Measurements from ENCODE around the gene AFG3L2. TPM values are rescaled to one million over a fixed set of nuclear protein-coding genes. Genes with fewer than 3 reads are reported as not detected.

AFG3L2 gene
- total and polyA plus RNA-seq, 2 donors = 26.9 to 34.3 TPM

- WGBS = 98% methylated on average over 5 of the region's 5 CpGs
- Histone ChIP-seq H3K27ac (ENCODE audit: low read depth in 1 of 2, low read length in 1 of 2) (no peak overlapping the region), H3K4me1 (ENCODE audit: control insufficient read depth in 2 of 2, insufficient read depth in 2 of 2, low read length in 2 of 2) (no peaks in the 10 kb centered on the region), H3K27me3 (ENCODE audit: control insufficient read depth in 2 of 2, insufficient read depth in 1 of 2, low read length in 1 of 2) (no peaks in the 10 kb centered on the region), H3K36me3 (ENCODE audit: control insufficient read depth in 2 of 2, insufficient read depth in 2 of 2, low read length in 1 of 2) (peaks cover 50 to 73% of the 10 kb centered on the region in 2 donors), H3K4me3 (ENCODE audit: low read length in 2 of 2) (no peak overlapping the region), H3K9me3 (ENCODE audit: control insufficient read depth in 2 of 2, insufficient read depth in 1 of 2, low read length in 1 of 2) (no peaks in the 10 kb centered on the region)
- DNase-seq (ENCODE audit: low read depth in 6 of 9, low spot score in 9 of 9) = no peak
Measured at GRCh38 chr18:12359515-12359927, 17.5 kb downstream of the AFG3L2 start.

GRCh38 chr18:12352188-12352587 is 24.8 kb downstream of the AFG3L2 start:
- Histone ChIP-seq H3K9me3 (ENCODE audit: control insufficient read depth in 2 of 2, insufficient read depth in 1 of 2, low read length in 1 of 2) (no peaks in the 10 kb centered on the region), H3K27me3 (ENCODE audit: control insufficient read depth in 2 of 2, insufficient read depth in 1 of 2, low read length in 1 of 2) (no peaks in the 10 kb centered on the region), H3K36me3 (ENCODE audit: control insufficient read depth in 2 of 2, insufficient read depth in 2 of 2, low read length in 1 of 2) (peaks cover 45 to 62% of the 10 kb centered on the region in 2 donors), H3K4me1 (ENCODE audit: control insufficient read depth in 2 of 2, insufficient read depth in 2 of 2, low read length in 2 of 2) (no peaks in the 10 kb centered on the region), H3K27ac (ENCODE audit: low read depth in 1 of 2, low read length in 1 of 2) (no peak overlapping the region), H3K4me3 (ENCODE audit: low read length in 2 of 2) (no peak overlapping the region)
- 97% methylated on average over 5 of the region's 5 CpGs for WGBS
- no peak for DNase-seq (ENCODE audit: low read depth in 6 of 9, low spot score in 9 of 9)

GRCh38 chr18:12347895-12348294 is 29.1 kb downstream of the AFG3L2 start:
- H3K27ac ChIP-seq (ENCODE audit: low read depth in 1 of 2, low read length in 1 of 2) = no peak overlapping the region
- H3K9me3 ChIP-seq (ENCODE audit: control insufficient read depth in 2 of 2, insufficient read depth in 1 of 2, low read length in 1 of 2) = no peaks in the 10 kb centered on the region
- H3K4me1 ChIP-seq (ENCODE audit: control insufficient read depth in 2 of 2, insufficient read depth in 2 of 2, low read length in 2 of 2) = no peaks in the 10 kb centered on the region
- no peak overlapping the region for H3K4me3 ChIP-seq (ENCODE audit: low read length in 2 of 2)
- DNase-seq (ENCODE audit: low read depth in 6 of 9, low spot score in 9 of 9) = no peak
- no peaks in the 10 kb centered on the region for H3K27me3 ChIP-seq (ENCODE audit: control insufficient read depth in 2 of 2, insufficient read depth in 1 of 2, low read length in 1 of 2)
- H3K36me3 ChIP-seq (ENCODE audit: control insufficient read depth in 2 of 2, insufficient read depth in 2 of 2, low read length in 1 of 2) = peaks cover 51 to 75% of the 10 kb centered on the region in 2 donors
- 97% methylated on average over 4 of the region's 4 CpGs for WGBS

- H3K4me1 ChIP-seq (ENCODE audit: control insufficient read depth in 2 of 2, insufficient read depth in 2 of 2, low read length in 2 of 2) = no peaks in the 10 kb centered on the region
- no peaks in the 10 kb centered on the region for H3K9me3 ChIP-seq (ENCODE audit: control insufficient read depth in 2 of 2, insufficient read depth in 1 of 2, low read length in 1 of 2)
- H3K27ac ChIP-seq (ENCODE audit: low read depth in 1 of 2, low read length in 1 of 2) = no peak overlapping the region
- peaks cover 45 to 71% of the 10 kb centered on the region in 2 donors for H3K36me3 ChIP-seq (ENCODE audit: control insufficient read depth in 2 of 2, insufficient read depth in 2 of 2, low read length in 1 of 2)
- no peaks in the 10 kb centered on the region for H3K27me3 ChIP-seq (ENCODE audit: control insufficient read depth in 2 of 2, insufficient read depth in 1 of 2, low read length in 1 of 2)
- no peak for DNase-seq (ENCODE audit: low read depth in 6 of 9, low spot score in 9 of 9)
- over 99% methylated on average over 7 of the region's 7 CpGs for WGBS
- H3K4me3 ChIP-seq (ENCODE audit: low read length in 2 of 2) = no peak overlapping the region
Measured at GRCh38 chr18:12346240-12346565, 30.8 kb downstream of the AFG3L2 start.

GRCh38 chr18:12345491-12346239 is 31.4 kb downstream of the AFG3L2 start:
- Histone ChIP-seq H3K9me3 (ENCODE audit: control insufficient read depth in 2 of 2, insufficient read depth in 1 of 2, low read length in 1 of 2) (no peaks in the 10 kb centered on the region), H3K36me3 (ENCODE audit: control insufficient read depth in 2 of 2, insufficient read depth in 2 of 2, low read length in 1 of 2) (peaks cover 46 to 66% of the 10 kb centered on the region in 2 donors), H3K27me3 (ENCODE audit: control insufficient read depth in 2 of 2, insufficient read depth in 1 of 2, low read length in 1 of 2) (no peaks in the 10 kb centered on the region), H3K4me3 (ENCODE audit: low read length in 2 of 2) (no peak overlapping the region), H3K27ac (ENCODE audit: low read depth in 1 of 2, low read length in 1 of 2) (no peak overlapping the region), H3K4me1 (ENCODE audit: control insufficient read depth in 2 of 2, insufficient read depth in 2 of 2, low read length in 2 of 2) (no peaks in the 10 kb centered on the region)
- DNase-seq (ENCODE audit: low read depth in 6 of 9, low spot score in 9 of 9) = no peak
- WGBS = 97% methylated on average over 13 of the region's 13 CpGs

GRCh38 chr18:12342661-12343060 is 34.4 kb downstream of the AFG3L2 start:
- DNase-seq (ENCODE audit: low read depth in 6 of 9, low spot score in 9 of 9) = no peak
- Histone ChIP-seq H3K27me3 (ENCODE audit: control insufficient read depth in 2 of 2, insufficient read depth in 1 of 2, low read length in 1 of 2) (no peaks in the 10 kb centered on the region), H3K9me3 (ENCODE audit: control insufficient read depth in 2 of 2, insufficient read depth in 1 of 2, low read length in 1 of 2) (no peaks in the 10 kb centered on the region), H3K4me1 (ENCODE audit: control insufficient read depth in 2 of 2, insufficient read depth in 2 of 2, low read length in 2 of 2) (no peaks in the 10 kb centered on the region), H3K27ac (ENCODE audit: low read depth in 1 of 2, low read length in 1 of 2) (no peak overlapping the region), H3K4me3 (ENCODE audit: low read length in 2 of 2) (no peak overlapping the region), H3K36me3 (ENCODE audit: control insufficient read depth in 2 of 2, insufficient read depth in 2 of 2, low read length in 1 of 2) (peaks cover 40 to 58% of the 10 kb centered on the region in 2 donors)
- WGBS = 98% methylated on average over 4 of the region's 4 CpGs

- DNase-seq (ENCODE audit: low read depth in 6 of 9, low spot score in 9 of 9) = no peak
- H3K27me3 ChIP-seq (ENCODE audit: control insufficient read depth in 2 of 2, insufficient read depth in 1 of 2, low read length in 1 of 2) = no peaks in the 10 kb centered on the region
- H3K36me3 ChIP-seq (ENCODE audit: control insufficient read depth in 2 of 2, insufficient read depth in 2 of 2, low read length in 1 of 2) = peaks cover 44 to 62% of the 10 kb centered on the region in 2 donors
- 97% methylated on average over 5 of the region's 5 CpGs for WGBS
- no peak overlapping the region for H3K27ac ChIP-seq (ENCODE audit: low read depth in 1 of 2, low read length in 1 of 2)
- H3K9me3 ChIP-seq (ENCODE audit: control insufficient read depth in 2 of 2, insufficient read depth in 1 of 2, low read length in 1 of 2) = no peaks in the 10 kb centered on the region
- no peak overlapping the region for H3K4me3 ChIP-seq (ENCODE audit: low read length in 2 of 2)
- H3K4me1 ChIP-seq (ENCODE audit: control insufficient read depth in 2 of 2, insufficient read depth in 2 of 2, low read length in 2 of 2) = no peaks in the 10 kb centered on the region
Measured at GRCh38 chr18:12340945-12341660, 35.9 kb downstream of the AFG3L2 start.

- Histone ChIP-seq H3K27me3 (ENCODE audit: control insufficient read depth in 2 of 2, insufficient read depth in 1 of 2, low read length in 1 of 2) (no peaks in the 10 kb centered on the region), H3K27ac (ENCODE audit: low read depth in 1 of 2, low read length in 1 of 2) (no peak overlapping the region), H3K4me1 (ENCODE audit: control insufficient read depth in 2 of 2, insufficient read depth in 2 of 2, low read length in 2 of 2) (no peaks in the 10 kb centered on the region), H3K9me3 (ENCODE audit: control insufficient read depth in 2 of 2, insufficient read depth in 1 of 2, low read length in 1 of 2) (no peaks in the 10 kb centered on the region), H3K4me3 (ENCODE audit: low read length in 2 of 2) (no peak overlapping the region), H3K36me3 (ENCODE audit: control insufficient read depth in 2 of 2, insufficient read depth in 2 of 2, low read length in 1 of 2) (peaks cover 43 to 60% of the 10 kb centered on the region in 2 donors)
- 98% methylated on average over 2 of the region's 2 CpGs for WGBS
- DNase-seq (ENCODE audit: low read depth in 6 of 9, low spot score in 9 of 9) = no peak
Measured at GRCh38 chr18:12338382-12338781, 38.6 kb downstream of the AFG3L2 start.

- H3K9me3 ChIP-seq (ENCODE audit: control insufficient read depth in 2 of 2, insufficient read depth in 1 of 2, low read length in 1 of 2) = no peaks in the 10 kb centered on the region
- WGBS = 94% methylated on average over 6 of the region's 6 CpGs
- peaks cover 39 to 47% of the 10 kb centered on the region in 2 donors for H3K36me3 ChIP-seq (ENCODE audit: control insufficient read depth in 2 of 2, insufficient read depth in 2 of 2, low read length in 1 of 2)
- H3K27ac ChIP-seq (ENCODE audit: low read depth in 1 of 2, low read length in 1 of 2) = no peak overlapping the region
- H3K4me3 ChIP-seq (ENCODE audit: low read length in 2 of 2) = no peak overlapping the region
- H3K4me1 ChIP-seq (ENCODE audit: control insufficient read depth in 2 of 2, insufficient read depth in 2 of 2, low read length in 2 of 2) = no peaks in the 10 kb centered on the region
- DNase-seq (ENCODE audit: low read depth in 6 of 9, low spot score in 9 of 9) = no peak
- H3K27me3 ChIP-seq (ENCODE audit: control insufficient read depth in 2 of 2, insufficient read depth in 1 of 2, low read length in 1 of 2) = no peaks in the 10 kb centered on the region
Measured at GRCh38 chr18:12336887-12337286, 40.1 kb downstream of the AFG3L2 start.
